Measurements from ENCODE around the gene GALNT2. TPM values are rescaled to one million over a fixed set of nuclear protein-coding genes. Genes with fewer than 3 reads are reported as not detected.

The GALNT2 gene
- total and polyA plus RNA-seq, 3 donors from 2014 or later = 63.0 to 135 (median 114) TPM

DNA sequence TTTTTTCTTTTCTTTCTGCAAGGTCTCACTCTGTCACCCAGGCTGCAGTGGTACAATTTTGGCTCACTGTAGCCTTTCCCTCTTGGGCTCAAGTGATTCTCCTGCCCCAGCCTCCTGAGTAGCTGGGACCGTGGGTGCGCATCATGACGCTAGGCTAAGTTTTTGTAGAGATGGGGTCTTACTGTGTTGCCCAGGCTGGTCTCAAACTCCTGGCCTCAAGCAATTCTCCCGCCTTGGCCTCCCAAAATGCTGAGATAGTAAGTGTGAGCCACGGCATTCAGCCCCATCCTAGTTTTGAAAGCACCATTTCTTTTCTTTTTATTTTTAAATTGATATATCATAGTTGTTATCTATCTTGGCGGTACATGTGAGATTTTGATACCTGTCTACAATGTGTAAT lies 140.6 kb downstream of the GALNT2 start:
- Histone ChIP-seq H3K9me3 (no peaks in the 10 kb centered on the region), H3K4me3 (no peak overlapping the region), H3K27me3 (no peaks in the 10 kb centered on the region), H3K27ac (no peak overlapping the region), H3K4me1 (peaks cover 26% of the 10 kb centered on the region), H3K36me3 (ENCODE audit: low read depth, missing control alignments) (no peaks in the 10 kb centered on the region)
- intact Hi-C loops (cut with DNase I; ENCODE audit: low total_unique reads) = no loop called here
- DNase-seq = no peak
- 94 to 99% methylated on average over 6 of the region's 6 CpGs for WGBS, 2 donors
- TF ChIP-seq POLR2A (IDR thresholded peaks at IDR 0.05) (no peak), CTCF (IDR thresholded peaks at IDR 0.05) (no peak)

- no peaks in the 10 kb centered on the region for H3K36me3 ChIP-seq (ENCODE audit: low read depth, missing control alignments)
- no peaks in the 10 kb centered on the region for H3K27me3 ChIP-seq
- 61 to 69% methylated on average over 10 of the region's 10 CpGs for WGBS, 2 donors
- intact Hi-C loops (cut with DNase I; ENCODE audit: low total_unique reads) = no loop called here
- H3K9me3 ChIP-seq = no peaks in the 10 kb centered on the region
- peaks cover 26% of the 10 kb centered on the region for H3K4me1 ChIP-seq
- no peak overlapping the region for H3K4me3 ChIP-seq
- TF ChIP-seq POLR2A (IDR thresholded peaks at IDR 0.05) = no peak
- no peak for TF ChIP-seq CTCF (IDR thresholded peaks at IDR 0.05)
- H3K27ac ChIP-seq = peak overlapping the region in 1 of 2 donors; percentile 21
- DNase-seq = peak; percentile 48
These were observed 141.7 kb downstream of the GALNT2 start for GRCh38 chr1:230208619-230209261.

DNA sequence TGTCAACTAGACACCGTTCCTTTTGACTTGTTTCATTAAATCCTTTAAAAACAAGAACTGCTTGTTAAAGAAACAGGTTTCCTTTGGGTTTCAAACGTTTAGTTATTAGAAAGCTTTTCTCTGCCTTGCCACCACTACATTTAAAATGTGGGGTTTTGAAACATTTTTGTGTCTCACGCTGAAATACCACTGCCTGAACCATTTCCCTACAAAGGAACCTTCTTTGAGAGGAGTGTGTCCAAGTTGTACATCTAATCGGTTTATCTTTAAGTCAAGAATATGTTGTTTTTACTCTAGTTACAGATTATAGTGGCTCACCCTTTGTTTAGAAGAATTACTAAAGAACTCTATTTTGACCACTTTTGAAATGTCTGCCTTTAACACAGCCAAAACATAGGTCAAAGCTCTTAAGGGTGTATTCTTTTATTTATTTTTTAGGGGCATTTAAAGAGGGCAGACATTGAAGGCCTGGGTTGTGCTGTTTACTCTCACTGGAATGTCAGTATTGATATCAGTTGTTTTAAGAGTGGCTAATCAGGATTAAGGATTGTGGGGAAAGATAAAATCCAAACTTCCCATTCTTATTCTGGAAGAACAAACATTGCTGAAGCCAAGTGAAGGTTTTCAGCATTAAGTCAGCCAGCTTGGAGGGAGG lies 143.4 kb downstream of the GALNT2 start:
- intact Hi-C loops (cut with DNase I; ENCODE audit: low total_unique reads) = loop anchor here (5.0 kb wide), 1 partner anchor 143 kb away; the partner anchor contains the start of gene GALNT2
- no peak for DNase-seq
- Histone ChIP-seq H3K4me1 (peaks cover 30% of the 10 kb centered on the region), H3K27me3 (no peaks in the 10 kb centered on the region), H3K4me3 (no peak overlapping the region), H3K9me3 (no peaks in the 10 kb centered on the region), H3K36me3 (ENCODE audit: low read depth, missing control alignments) (no peaks in the 10 kb centered on the region), H3K27ac (peak overlapping the region; percentile 21 to 55)
- TF ChIP-seq CTCF (IDR thresholded peaks at IDR 0.05) (no peak), POLR2A (IDR thresholded peaks at IDR 0.05) (no peak)
- WGBS, 2 donors = 49 to 51% methylated on average over 4 of the region's 4 CpGs

DNA sequence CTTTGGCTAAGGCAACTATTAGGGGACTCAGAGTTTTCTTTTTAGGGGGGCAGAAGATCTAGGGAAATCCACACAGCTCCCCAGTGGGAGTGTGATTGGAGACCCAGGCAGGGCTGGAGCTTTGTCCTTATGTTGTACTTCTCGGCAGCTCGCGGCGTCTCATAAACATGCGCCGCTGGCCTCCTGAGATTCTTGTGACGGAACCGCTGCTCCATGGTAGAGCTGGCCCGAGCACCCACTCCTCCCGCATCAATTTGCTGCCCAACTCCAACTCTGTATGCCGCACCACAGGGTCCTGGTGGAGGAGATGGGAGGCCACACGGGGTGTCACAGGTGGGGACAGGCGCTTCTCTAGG lies 143.9 kb downstream of the GALNT2 start:
- intact Hi-C loops (cut with DNase I; ENCODE audit: low total_unique reads) = loop anchor here (5.0 kb wide), 1 partner anchor 144 kb away; the partner anchor contains the start of gene GALNT2
- TF ChIP-seq CTCF (IDR thresholded peaks at IDR 0.05) (no peak), POLR2A (IDR thresholded peaks at IDR 0.05) (no peak)
- no peak overlapping the region for H3K4me3 ChIP-seq
- no peaks in the 10 kb centered on the region for H3K27me3 ChIP-seq
- DNase-seq = peak; percentile 21
- no peaks in the 10 kb centered on the region for H3K9me3 ChIP-seq
- WGBS, 2 donors = 82 to 85% methylated on average over 13 of the region's 13 CpGs
- H3K4me1 ChIP-seq = peaks cover 26% of the 10 kb centered on the region
- H3K27ac ChIP-seq = peak overlapping the region; percentile 21 to 55
- no peaks in the 10 kb centered on the region for H3K36me3 ChIP-seq (ENCODE audit: low read depth, missing control alignments)
